Right ventricle myocardium superior (tissue), 1 donor: ENCODE measurements around the gene SLC35B1. TPM values are rescaled to one million over a fixed set of nuclear protein-coding genes. Genes with fewer than 3 reads are reported as not detected.

Experiments
- ATAC-seq: fragments of 200-7000 bp; cut with Tn5 transposase; one replicate; pipeline ENCODE4 v1.9.1; 2020; ENCODE audit warnings: mild to moderate bottlenecking; ENCODE audit not compliant: poor library complexity
- DNase-seq: peaks from one replicate; pipeline ENCODE4 v3.0.0-alpha.2; 2020
- intact Hi-C: fragments of 100-400 bp; cut with DNase I; formaldehyde crosslinking; loops from one replicate; pipeline ENCODE4 v1.11.2; 2022
- total RNA-seq: library from RNA; stranded (reverse); fragmentation: NEBNext Ultra II Directional; extraction: Animal tissue kit (Norgen Biotek cat#: 25700); gene quantifications from one replicate; pipeline ENCODE4 v1.2.1, GENCODE V29; 2021
- donor health status: DM: no; HTN: yes; CAD: no; lungs with severe emphysema.

SLC35B1 gene
- total RNA-seq, 1 donor from 2014 or later = 53.3 TPM

DNA sequence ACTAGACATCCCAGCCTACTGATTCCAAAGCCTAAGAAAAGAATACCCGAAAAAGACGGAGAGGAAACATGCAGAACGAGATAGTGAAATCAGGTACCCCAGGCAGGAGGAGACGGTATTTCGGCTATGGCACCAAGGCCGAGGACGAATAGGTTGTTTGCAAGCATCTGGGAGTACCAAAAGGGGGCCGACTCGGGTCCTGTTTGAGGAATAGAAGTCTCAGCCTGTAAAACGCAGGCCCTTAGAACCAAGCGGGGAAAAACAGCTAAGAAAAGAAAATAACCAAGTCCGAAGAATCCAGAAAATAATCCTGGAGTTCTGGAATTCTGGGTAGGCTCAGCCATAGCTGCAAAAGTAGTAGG, 537 bp downstream of the SLC35B1 start:
- DNase-seq (no peak), ATAC-seq (no peak)
- intact Hi-C loops = loop anchor here (5.0 to 10.0 kb wide), 3 partner anchors 70 to 288 kb away; partner anchors contain the start of gene DLX3

DNA sequence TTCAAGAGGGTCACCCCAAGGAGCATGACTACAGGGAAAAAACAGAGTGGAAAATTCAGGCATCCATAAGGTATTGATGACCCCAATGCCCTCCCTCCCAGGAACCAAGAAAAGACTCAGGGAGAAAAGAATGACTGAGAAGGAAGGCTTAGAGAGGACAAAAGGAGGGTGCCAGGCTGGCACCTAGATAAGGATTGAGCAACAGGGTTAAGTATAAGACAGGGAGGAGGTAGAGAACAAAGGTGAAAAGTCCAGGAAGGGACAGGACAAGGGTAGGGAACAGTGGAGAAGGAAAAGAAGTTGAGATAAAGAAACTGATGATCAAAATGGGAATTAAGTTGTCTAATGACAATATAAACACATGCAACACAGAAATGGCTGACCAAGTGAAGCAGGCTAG, 2.5 kb downstream of the SLC35B1 start:
- ATAC-seq = no peak
- intact Hi-C loops = loop anchor here (5.0 to 10.0 kb wide), 3 partner anchors 72 to 290 kb away; partner anchors contain the start of gene DLX3
- no peak for DNase-seq

DNA sequence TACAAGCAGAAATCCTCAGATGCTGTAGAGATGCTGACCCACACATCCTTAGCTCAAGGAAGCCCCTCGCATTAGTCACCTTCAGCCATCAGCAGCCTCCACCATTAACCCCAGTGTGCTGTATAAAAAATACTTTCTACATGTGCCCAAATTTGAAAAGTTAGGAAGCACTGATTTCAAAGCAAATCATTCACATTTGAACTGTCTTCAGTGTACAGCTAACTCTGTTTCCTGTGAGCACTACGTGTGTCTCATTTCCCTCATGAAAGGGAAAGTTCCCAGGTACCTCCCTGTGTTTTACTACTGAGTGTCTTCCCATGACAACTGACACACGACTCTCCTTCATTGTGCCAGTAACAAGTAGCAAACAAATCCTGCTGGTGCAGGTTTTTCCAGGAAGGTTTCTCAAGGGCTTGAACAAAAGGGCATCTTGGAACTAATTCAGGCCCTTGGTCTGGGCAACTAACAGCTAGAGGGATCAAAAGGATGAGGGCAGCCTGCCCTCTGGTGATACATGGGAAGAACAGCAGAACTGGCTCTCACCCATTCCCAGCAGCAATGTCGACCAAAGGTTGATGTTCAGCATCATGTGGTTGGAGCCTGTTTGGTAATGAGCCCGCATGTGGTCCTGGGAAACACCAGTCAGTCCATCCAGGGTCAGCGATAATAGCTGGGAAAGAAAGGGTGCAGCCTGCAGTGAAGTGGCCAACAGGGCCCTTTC, 4.0 kb downstream of the SLC35B1 start:
- intact Hi-C loops = loop anchor here (10.0 kb wide), 1 partner anchor 291 kb away; the partner anchor contains the start of gene DLX3
- DNase-seq (no peak), ATAC-seq (peak; percentile 6)

DNA sequence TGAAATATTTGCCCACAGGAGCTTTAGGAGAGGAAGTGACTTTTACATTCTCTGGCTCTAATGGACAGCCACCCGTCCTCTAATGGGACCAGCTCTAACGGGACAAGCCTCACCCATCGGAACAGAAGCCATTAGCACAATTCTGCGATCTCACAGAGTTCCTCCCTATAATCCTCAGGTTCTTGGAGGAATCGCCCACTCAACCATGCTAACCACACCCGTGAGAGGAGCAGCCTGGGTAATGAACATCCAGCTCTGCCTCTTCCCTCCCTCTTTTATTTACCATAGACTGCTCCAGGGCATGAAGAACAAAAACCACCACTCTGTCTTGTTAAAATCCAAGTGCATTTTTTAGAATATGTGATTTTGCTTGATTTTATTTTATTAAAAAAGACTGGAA, 6.8 kb downstream of the SLC35B1 start:
- ATAC-seq = no peak
- intact Hi-C loops = loop anchor here (10.0 kb wide), 1 partner anchor 294 kb away; the partner anchor contains the start of gene DLX3
- no peak for DNase-seq

DNA sequence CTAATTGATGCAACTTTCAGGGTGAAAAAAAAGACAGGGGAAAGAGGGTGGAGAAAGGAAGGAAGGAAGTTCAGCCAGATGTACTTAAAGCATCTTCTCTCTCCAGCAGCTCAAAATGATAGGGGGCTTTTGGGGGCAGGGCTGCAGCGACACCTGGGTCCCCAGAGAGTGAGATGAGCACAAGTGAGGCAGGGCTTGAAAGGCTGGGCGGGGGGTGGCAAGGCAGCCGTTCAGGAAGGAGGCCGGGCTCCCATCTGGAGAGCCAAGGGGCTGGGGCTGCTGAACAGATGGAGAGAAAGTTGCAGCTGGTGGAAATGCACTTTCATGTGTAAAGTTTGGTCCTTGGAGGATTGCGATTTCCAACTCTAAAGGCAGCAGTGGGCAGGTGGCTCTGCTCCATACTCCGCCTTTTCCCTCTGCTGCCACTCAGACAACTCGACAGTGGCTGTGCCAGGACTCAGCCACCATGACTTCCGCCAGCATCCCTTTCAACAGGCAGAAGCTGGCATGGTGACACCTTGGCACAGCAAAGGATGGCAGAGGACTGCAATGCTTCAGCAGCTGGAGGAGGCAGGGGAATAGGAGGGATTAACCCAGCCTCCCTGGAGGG, 7.7 kb downstream of the SLC35B1 start:
- intact Hi-C loops = loop anchor here (10.0 kb wide), 1 partner anchor 295 kb away; the partner anchor contains the start of gene DLX3
- ATAC-seq (peak; percentile 69), DNase-seq (peak; percentile 78)

DNA sequence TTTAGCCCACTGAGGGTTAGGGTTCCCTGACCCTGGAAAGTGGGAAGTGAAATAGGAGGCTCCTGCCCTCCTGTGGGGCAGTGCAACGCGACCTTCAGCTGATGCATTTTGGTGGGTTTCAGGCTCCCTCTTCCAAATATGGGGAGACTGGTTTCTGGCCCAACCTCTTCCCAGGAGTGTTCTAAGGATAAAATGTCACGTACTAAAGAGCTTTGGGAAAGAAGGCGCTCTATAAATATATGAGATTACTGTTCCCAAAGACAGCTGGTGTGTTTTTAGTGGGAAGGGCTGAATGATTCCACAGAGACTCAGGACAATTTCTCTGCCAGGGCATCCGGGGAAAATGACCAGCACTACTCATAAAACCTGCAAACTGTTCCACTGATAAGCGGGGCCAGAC, 9.8 kb downstream of the SLC35B1 start:
- intact Hi-C loops = no loop called here
- no peak for DNase-seq
- no peak for ATAC-seq

DNA sequence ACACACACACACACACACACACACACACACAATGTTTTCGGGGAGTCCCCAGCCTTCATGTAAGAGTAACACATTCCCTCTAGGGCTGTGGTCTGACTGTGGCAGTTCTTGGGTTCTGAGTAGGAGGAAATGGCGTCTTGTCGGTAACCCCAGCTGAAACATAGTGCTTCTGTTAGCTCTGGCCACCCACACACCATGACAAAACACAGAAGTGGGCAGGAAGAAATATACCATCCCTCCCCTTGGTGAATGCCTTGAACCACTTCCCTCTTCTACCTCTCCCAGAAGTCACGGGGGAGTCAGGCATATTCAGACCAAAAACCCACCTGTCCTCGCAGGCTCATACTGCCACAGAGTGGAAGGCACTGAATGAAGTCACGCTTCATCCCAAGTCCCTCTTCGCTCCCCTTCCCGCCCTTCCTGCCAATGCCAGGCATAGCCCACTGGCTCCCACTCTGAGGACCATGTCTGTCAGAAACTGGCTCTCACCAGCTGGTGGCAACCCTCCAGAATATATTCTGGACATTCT, 11.5 kb downstream of the SLC35B1 start:
- DNase-seq (no peak), ATAC-seq (no peak)
- intact Hi-C loops = no loop called here

DNA sequence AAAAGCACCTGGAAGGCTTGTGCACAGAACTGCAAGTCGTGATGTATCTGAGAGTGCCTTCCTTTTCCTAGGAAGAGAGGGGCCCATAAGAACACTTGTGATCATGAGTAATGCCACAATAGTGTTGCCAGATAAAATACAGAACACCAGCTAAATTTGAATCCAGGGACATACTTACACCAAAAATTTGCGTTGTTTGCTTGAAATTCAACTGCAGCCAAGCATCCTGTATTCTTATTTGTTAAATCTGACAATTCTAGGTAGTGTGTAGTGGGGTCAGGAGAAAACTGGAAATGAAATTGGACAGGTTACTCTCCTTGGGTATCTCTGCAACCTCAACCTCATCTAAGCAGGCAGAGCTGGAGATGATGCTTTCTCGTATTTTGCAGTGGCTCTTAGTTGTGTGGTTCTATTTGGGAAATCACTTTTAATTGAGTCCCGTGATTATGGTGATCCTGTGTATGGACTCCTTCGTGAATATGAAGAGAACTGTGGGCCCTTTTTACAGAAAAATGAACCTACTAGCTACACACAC, 12.0 kb downstream of the SLC35B1 start:
- ATAC-seq (no peak), DNase-seq (no peak)
- intact Hi-C loops = loop anchor here (2.0 kb wide), 1 partner anchor 127 kb away; no protein-coding TSS in a partner anchor

DNA sequence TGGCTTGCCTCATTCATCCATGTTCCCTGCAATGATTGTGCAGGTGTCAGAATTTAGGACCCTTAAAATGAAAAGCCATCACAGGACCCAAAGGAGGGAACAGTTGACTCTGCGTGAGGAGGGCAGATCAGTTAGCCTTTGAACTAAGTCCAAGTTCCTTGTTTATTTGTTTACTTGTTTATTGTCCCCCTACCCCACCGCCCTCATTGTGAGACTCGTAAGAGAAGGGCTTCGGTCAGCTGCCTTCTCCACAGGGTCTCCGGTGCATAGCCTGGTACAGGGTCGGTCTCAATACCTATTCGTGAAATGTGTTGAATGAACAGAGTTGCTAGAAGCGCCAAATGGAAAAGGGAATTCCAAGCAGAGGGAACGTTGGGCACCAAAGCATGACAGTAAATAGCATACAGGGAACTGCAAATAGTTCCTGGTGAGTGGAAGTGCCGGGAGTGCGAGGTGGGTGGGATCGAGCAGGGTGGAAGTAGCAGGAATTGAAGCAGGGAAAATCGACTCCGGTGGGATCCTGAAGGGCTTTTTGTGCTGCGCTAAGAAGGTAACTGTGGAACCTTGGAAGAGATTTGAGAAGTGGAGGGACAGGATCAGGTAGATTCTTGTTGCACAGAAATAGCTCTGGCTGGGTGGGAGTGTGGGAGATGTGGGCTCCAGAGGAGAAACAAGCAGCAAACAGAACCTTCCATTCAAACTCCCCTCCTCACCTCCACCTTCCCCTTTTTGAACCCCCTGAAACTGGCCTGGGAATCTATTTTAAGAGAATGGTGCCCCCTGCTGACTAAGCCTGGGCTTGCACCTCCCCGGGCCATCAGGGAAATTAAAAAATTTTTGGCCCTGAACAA, 12.7 kb downstream of the SLC35B1 start:
- intact Hi-C loops = loop anchor here (2.0 kb wide), 1 partner anchor 126 kb away; no protein-coding TSS in a partner anchor
- ATAC-seq (peak; percentile 21), DNase-seq (peak; percentile 74)

DNA sequence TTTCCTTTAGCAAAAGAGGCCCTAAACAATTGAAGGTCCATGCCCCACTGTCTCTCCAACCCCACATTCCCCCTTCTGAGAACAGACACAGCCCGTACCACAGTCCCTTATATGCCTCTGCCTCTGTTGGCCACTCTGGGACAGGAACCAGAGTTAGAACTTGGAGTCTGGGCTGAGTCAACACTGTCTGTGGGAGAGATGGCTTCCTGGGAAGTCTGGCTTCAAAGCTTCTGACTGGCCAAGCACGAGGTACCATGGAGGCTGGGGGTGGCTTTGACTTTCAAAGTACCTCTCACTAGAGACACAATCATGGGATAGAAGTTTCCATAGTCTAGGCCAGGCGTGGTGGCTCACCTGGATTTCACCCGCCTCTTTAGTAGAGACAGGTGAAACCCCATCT, 15.0 kb downstream of the SLC35B1 start:
- no peak for DNase-seq
- ATAC-seq = no peak
- intact Hi-C loops = no loop called here

DNA sequence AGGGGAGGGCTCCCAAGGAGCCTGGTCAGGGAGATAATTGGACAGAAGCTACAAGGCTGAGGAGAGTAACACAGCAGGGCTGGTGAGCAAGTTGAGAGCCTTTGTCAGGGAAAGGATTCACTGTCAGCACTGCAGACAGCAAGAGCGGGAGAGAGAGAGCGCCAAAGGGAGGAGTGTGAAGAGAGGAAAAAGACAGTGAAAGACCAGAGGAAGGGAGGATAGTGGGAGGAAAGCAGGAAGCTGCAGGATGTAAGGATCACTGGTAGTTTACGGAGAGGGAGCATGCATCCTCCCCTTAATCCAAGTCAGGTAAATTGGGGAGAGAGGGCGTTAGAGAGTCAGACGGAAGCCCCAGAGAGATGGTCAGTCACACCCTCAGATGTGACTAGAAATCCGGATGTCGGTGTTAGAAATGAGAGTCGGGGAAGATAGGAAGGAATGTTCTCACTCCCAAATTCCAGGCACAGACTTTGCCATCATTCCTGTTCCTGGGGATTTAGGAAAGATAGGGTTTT, 16.0 kb downstream of the SLC35B1 start:
- DNase-seq (no peak), ATAC-seq (peak; percentile 26)
- intact Hi-C loops = no loop called here

DNA sequence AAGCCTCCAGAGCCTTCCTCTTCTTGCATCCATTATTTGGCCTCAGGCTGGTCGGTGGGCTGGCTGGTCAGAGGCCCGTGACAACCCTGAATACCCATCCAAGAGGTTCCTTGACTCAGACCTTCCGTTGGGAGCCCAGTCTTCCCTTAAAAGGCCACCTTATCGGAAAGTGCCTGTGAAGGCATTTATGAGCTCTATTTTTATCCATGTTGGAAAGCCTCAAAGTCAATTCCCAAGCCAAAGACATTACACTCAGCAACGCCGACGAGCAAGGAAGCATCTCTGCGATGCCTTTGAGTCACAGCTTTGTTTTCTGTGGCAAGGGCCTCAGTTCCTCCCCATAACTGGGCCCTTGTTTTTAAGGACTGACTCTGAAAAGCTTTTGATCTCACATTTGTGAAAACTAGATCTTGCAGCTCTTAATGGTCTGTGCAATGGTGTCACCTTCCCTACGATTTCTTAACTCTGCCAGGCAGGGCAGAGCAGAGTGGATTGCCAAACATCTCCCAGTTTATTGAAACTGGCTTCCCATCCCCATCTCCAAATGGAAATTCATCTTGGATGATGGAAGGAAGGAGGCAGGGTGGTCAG, 16.6 kb downstream of the SLC35B1 start:
- intact Hi-C loops = no loop called here

DNA sequence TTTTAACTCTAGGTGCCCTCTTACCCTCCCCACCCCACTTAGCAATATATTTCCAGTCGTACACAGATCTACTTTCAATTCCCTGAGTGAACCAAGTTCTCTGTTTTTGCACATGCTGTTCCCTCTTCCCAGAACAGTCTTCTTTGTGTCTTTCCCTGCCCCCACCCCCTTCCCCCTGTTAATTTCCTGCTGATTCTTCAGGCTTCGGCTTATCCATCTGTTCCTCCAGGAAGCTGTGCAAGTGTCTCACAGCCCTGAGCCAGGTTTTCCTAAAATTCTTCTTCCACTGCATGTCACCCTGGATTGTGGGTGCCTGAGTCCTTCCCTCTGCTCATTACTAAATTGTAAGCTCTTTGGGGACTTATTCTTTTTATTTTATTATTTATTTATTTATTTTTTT, 17.5 kb downstream of the SLC35B1 start:
- peak; percentile 13 for ATAC-seq

More for the DNA sequence above, 16.6 kb downstream of the SLC35B1 start:
- ATAC-seq = peak; percentile 82
- DNase-seq = no peak

DNA sequence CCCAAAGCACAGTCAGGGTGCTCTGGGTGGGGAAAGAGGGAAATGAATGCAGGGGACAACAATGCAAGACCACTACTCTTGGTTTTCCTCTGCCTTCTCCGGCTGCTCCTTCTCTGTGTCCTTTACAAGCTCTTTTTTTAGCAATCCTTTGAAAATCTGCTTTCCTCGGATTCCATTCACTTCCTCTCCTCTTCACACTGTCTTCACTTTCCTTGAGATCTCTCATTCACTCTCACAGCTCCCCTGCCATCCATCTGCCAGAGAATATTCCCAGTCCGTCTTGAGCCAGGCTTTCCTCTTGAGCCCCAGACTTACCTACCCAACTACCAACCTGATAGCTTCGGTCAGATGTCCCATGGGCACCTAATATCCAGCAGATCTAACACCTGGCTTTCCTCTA, 18.9 kb downstream of the SLC35B1 start:
- no peak for DNase-seq
- ATAC-seq = no peak
- intact Hi-C loops = no loop called here

More for the DNA sequence above, 17.5 kb downstream of the SLC35B1 start:
- no peak for DNase-seq
- intact Hi-C loops = no loop called here

DNA sequence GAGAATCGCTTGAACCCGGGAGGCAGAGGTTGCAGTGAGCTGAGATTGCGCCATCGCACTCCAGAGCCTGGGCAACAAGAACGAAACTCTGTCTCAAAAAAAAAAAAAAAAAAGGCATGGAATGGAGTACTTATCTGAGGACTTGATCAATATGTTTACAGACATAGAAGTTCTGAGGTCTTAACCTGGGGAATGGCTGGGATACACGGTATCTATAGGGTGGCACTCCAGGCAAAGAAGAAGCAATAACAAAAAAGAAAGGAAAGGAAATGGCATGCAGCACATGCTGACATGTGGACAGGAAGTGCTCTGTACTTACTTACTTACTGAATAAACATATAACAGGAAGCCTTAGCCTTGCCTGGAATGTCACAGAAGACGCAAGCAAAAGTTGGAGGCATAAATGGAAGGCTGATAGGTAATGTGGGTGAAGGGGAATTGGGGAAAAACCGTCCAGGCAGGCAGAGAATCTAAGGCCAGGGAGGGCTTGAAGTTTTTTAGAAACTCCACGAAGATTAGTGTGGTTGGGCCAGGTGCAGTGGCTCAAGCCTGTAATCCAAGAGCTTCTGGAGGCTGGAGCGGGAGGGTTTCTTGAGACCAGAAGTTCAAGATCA, 19.8 kb downstream of the SLC35B1 start:
- intact Hi-C loops = no loop called here
- ATAC-seq (no peak), DNase-seq (no peak)

DNA sequence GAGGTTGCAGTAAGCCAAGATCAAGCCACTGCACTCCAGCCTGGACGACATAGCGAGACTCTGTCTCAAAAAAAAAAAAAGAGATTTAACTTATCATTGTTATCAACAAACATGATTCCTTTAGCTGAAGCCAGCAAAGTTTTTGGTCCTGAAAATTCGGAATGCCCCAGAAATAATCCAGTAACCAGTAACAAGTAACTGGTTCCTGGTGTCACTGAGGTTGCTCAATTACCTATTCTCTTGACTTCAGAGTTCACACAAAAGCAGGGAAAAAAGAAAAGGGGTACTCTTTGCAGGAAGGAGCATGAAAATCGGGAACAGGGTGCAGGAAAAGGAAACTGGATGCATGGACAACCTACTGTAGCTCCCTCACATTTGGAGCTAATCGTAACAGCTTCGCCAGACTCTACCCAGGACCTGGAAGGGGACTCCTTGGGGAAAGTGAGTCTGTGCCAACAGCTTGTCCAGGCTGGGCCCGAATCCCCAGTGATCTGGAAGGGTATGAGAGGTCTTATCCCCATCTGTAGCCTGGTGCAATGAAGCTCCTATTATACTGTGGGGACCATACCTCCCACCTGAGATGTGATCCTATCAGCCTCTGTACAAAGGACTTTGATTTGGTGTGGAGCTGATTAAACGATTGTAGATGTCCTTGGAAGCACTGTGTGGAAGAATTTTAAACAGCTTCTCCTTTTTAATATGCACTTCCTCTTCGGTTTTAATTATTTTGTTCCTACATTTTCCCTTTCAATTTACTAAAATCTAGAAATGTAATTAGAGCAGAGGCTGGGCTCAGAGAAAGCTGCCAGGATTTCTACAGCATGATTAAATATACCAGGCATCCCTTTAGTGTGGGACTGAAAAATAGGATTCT, 26.4 kb downstream of the SLC35B1 start:
- DNase-seq (no peak), ATAC-seq (no peak)
- intact Hi-C loops = no loop called here

DNA sequence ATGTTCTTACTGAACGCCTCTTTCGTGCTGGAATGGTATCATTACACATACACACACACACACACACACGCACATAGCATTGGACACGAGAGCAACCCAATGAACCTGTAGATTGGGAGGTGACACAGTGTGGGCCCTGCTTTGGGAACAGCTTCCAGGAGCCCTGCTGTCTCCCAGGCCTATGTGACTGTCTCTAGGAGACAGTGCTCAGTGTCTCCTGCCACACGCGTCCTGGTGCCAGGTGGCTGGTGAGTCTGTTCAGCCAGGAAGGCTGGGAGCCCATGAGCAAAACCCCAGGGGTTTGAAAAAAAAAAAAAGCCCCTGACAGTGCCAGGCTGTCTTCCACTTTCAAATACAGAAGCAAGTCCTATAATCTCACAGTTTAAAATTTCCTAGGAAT, 27.4 kb downstream of the SLC35B1 start:
- DNase-seq (no peak), ATAC-seq (no peak)
- intact Hi-C loops = no loop called here
